BLaER1 treated with 17β-estradiol and CSF1 and Interleukin-3, amounts not matched to agents 10 nM and 100 nM (cell line): ENCODE data around the gene TMX2.
"Not testable (repeated sequence)": the region's sequence is repeated elsewhere in the genome, so short reads cannot be mapped to it uniquely, and the experiment has no call there.

Experiments
- H3K27ac ChIP-seq, 11 experiments: shearing (Covaris generic); formaldehyde crosslinking; 2 replicates each; pipeline ENCODE4 v1.8.1; 2022
- H3K27me3 ChIP-seq, 11 experiments: shearing (Covaris generic); formaldehyde crosslinking; 2 replicates each; pipeline ENCODE4 v1.8.1; 2022
- H3K36me3 ChIP-seq, 11 experiments: shearing (Covaris generic); formaldehyde crosslinking; 2 replicates each; pipeline ENCODE4 v1.8.1; 2022
- H3K4me1 ChIP-seq, 10 experiments: shearing (Covaris generic); formaldehyde crosslinking; 2 replicates each; pipeline ENCODE4 v1.8.1; 2022
- H3K4me2 ChIP-seq, 11 experiments: shearing (Covaris generic); formaldehyde crosslinking; 2 replicates each; pipeline ENCODE4 v1.8.1; 2022
- H3K4me3 ChIP-seq, 10 experiments: shearing (Covaris generic); formaldehyde crosslinking; 2 replicates each; pipeline ENCODE4 v1.8.1; 2022
- H3K9ac ChIP-seq, 11 experiments: shearing (Covaris generic); formaldehyde crosslinking; 2 replicates each; pipeline ENCODE4 v1.8.1; 2022
- H3K9me3 ChIP-seq, 11 experiments: shearing (Covaris generic); formaldehyde crosslinking; replicated peaks in 1 of 11; 2 replicates each; pipeline ENCODE4 v1.8.1; 2022
- H4K20me1 ChIP-seq, 11 experiments: shearing (Covaris generic); formaldehyde crosslinking; 2 replicates each; pipeline ENCODE4 v1.8.1; 2022
- Cebpa-rat ChIP-seq, 11 experiments: shearing (Covaris generic); IDR thresholded peaks; 2 replicates each; pipeline ENCODE4 v1.8.1; 2022

The TMX2 gene

DNA sequence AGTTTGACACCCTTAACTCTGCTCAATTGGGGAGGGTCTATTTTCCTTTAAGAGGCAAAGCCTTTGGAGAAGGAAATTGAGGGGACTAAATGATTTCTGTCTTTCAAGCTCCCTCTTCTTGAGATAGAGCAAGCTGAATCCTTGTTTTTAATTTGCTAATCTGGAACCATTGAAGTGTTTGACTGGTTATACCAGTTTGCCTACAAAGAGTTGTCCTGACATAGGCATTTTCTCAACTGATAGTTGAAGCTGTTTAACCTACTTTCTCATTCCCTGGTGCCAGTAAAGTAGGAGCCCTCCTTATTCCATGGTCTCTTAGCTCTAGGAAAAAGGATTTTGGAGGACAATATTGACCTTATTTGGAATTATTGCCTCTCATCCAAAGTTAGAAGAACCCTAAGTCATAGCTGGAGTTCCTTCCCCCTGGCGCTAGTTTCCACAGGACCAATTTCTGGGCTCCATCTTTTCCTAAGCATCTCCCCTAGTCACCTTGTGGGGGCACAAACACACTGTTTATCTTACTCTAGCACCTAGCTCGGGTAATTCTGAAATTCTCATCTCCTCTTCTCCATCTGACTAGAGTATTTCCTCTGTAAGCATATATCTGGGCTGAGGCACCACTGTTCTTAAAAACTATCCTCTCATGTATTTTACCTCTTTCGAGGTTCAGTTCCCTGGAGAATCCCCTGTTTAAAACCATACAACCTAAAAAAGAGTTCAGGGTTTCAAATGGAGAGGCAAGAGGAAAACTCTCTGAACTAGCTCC lies 37.0 kb upstream of the TMX2 start:
- no peak overlapping the region for H3K4me3 ChIP-seq
- H3K27me3 ChIP-seq: no peaks in the 10 kb centered on the region
- peaks cover 78 to 99% (median 92%) of the 10 kb centered on the region in 11 experiments for H3K36me3 ChIP-seq
- peak overlapping the region in 1 of 11 experiments; percentile 4; a peak in 2 of 22 replicates for H3K9ac ChIP-seq
- H3K27ac ChIP-seq: no peak overlapping the region
- H4K20me1 ChIP-seq: peaks cover 95 to 100% (median 100%) of the 10 kb centered on the region in 11 experiments
- no peaks in the 10 kb centered on the region for H3K9me3 ChIP-seq
- no peak for TF ChIP-seq Cebpa-rat (IDR thresholded peaks at IDR 0.05)
- peaks cover 0 to 67% (median 28%) of the 10 kb centered on the region in 10 experiments; a peak in 16 of 20 replicates for H3K4me1 ChIP-seq
- H3K4me2 ChIP-seq: peak overlapping the region in 3 of 11 experiments; percentile 2 to 66 (median 3); a peak in 4 of 22 replicates

DNA sequence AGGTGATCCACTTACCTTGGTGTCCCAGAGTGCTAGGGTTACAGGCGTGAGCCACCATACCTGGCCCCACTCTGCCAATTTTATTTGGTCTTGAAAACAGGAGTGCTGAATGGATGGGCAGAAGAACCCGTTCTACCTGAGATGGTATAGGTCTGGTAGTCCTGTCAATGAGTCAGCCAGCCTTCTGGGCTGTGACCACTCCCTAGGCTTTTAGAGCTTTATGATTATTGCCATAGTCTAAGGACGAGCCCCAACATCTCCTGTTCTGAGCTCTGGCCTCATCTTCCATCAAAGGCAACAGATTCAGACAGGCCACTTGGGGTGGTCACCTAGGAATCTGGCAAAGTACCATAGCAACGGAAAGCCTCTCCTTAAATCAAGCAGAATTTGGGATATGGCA lies 33.0 kb upstream of the TMX2 start:
- TF ChIP-seq Cebpa-rat (IDR thresholded peaks at IDR 0.05): no peak
- H3K36me3 ChIP-seq: peaks cover 93 to 100% (median 98%) of the 10 kb centered on the region in 11 experiments
- H3K9me3 ChIP-seq: no peaks in the 10 kb centered on the region
- H3K4me2 ChIP-seq: peak overlapping the region in 4 of 11 experiments; percentile 16 to 57 (median 42); a peak in 6 of 22 replicates
- peaks cover 0 to 41% (median 19%) of the 10 kb centered on the region in 10 experiments; a peak in 15 of 20 replicates for H3K4me1 ChIP-seq
- no peaks in the 10 kb centered on the region for H3K27me3 ChIP-seq
- H3K9ac ChIP-seq: no peak overlapping the region
- H3K4me3 ChIP-seq: no peak overlapping the region
- peaks cover 81 to 100% (median 99%) of the 10 kb centered on the region in 11 experiments for H4K20me1 ChIP-seq
- no peak overlapping the region for H3K27ac ChIP-seq

GRCh38 chr11:57680552-57680874 lies 31.9 kb upstream of the TMX2 start:
- Histone ChIP-seq H3K36me3 (peaks cover 93 to 100% (median 98%) of the 10 kb centered on the region in 11 experiments), H3K27me3 (no peaks in the 10 kb centered on the region), H3K4me2 (peak overlapping the region in 7 of 11 experiments; percentile 16 to 57 (median 31); a peak in 12 of 22 replicates), H3K9me3 (no peaks in the 10 kb centered on the region), H3K4me1 (peaks cover 0 to 30% (median 16%) of the 10 kb centered on the region in 10 experiments; a peak in 14 of 20 replicates), H4K20me1 (peaks cover 77 to 100% (median 99%) of the 10 kb centered on the region in 11 experiments), H3K4me3 (no peak overlapping the region), H3K27ac (peak overlapping the region in 1 of 11 experiments; percentile 11; a peak in 1 of 22 replicates), H3K9ac (peak overlapping the region in 4 of 11 experiments; percentile 8 to 31 (median 22); a peak in 4 of 22 replicates)
- TF ChIP-seq Cebpa-rat (IDR thresholded peaks at IDR 0.05): no peak

- Histone ChIP-seq H4K20me1 (peaks cover 75 to 100% (median 99%) of the 10 kb centered on the region in 11 experiments), H3K27ac (no peak overlapping the region), H3K36me3 (peaks cover 93 to 100% (median 98%) of the 10 kb centered on the region in 11 experiments)
Observed at GRCh38 chr11:57681168-57681567, 31.2 kb upstream of the TMX2 start.

DNA sequence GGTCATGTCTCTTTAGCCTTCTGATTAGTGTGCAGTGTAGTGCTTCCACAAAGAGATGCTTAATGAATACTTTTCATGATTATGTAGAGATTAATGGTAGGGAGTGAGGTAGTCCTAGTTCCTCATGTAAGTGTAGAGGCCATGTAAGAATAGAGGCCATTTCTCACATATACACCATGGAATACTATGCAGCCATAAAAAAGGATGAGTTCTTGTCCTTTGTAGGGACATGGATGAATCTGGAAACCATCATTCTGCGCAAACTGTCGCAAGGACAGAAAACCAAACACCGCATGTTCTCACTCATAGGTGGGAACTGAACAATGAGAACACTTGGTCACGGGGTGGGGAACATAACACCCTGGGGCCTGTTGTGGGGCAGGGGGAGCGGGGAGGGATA lies 21.9 kb upstream of the TMX2 start:
- not testable (repeated sequence) for H3K27ac ChIP-seq, H3K9me3 ChIP-seq, H3K9ac ChIP-seq, H3K4me2 ChIP-seq, H3K4me1 ChIP-seq, H3K27me3 ChIP-seq, H3K4me3 ChIP-seq
- peaks cover 98 to 100% (median 100%) of the 10 kb centered on the region in 11 experiments for H3K36me3 ChIP-seq
- H4K20me1 ChIP-seq: peaks cover 32 to 84% (median 61%) of the 10 kb centered on the region in 11 experiments; a peak in 20 of 22 replicates

More at GRCh38 chr11:57681168-57681567, 31.2 kb upstream of the TMX2 start:
- Histone ChIP-seq H3K4me3 (no peak overlapping the region), H3K27me3 (no peaks in the 10 kb centered on the region), H3K9me3 (no peaks in the 10 kb centered on the region), H3K4me2 (no peak overlapping the region), H3K4me1 (peaks cover 0 to 27% (median 15%) of the 10 kb centered on the region in 10 experiments; a peak in 13 of 20 replicates), H3K9ac (no peak overlapping the region)
- TF ChIP-seq Cebpa-rat (IDR thresholded peaks at IDR 0.05): no peak

GRCh38 chr11:57698843-57699365 lies 13.5 kb upstream of the TMX2 start:
- no peaks in the 10 kb centered on the region for H3K27me3 ChIP-seq
- H3K36me3 ChIP-seq: peaks cover 95 to 100% (median 99%) of the 10 kb centered on the region in 11 experiments
- no peaks in the 10 kb centered on the region for H3K4me1 ChIP-seq
- TF ChIP-seq Cebpa-rat (IDR thresholded peaks at IDR 0.05): no peak
- H3K9ac ChIP-seq: no peak overlapping the region; a peak in 1 of 22 replicates
- H3K4me3 ChIP-seq: no peak overlapping the region
- no peaks in the 10 kb centered on the region for H3K9me3 ChIP-seq
- H4K20me1 ChIP-seq: peaks cover 0 to 68% (median 37%) of the 10 kb centered on the region in 11 experiments; a peak in 18 of 22 replicates
- H3K4me2 ChIP-seq: no peak overlapping the region
- no peak overlapping the region for H3K27ac ChIP-seq

- Histone ChIP-seq H3K4me3 (no peak overlapping the region), H4K20me1 (peaks cover 0 to 69% (median 44%) of the 10 kb centered on the region in 11 experiments; a peak in 19 of 22 replicates), H3K4me2 (no peak overlapping the region), H3K27me3 (no peaks in the 10 kb centered on the region), H3K9me3 (no peaks in the 10 kb centered on the region), H3K27ac (no peak overlapping the region), H3K9ac (no peak overlapping the region), H3K4me1 (no peaks in the 10 kb centered on the region), H3K36me3 (peaks cover 95 to 100% (median 99%) of the 10 kb centered on the region in 11 experiments)
- TF ChIP-seq Cebpa-rat (IDR thresholded peaks at IDR 0.05): no peak
Observed at GRCh38 chr11:57699813-57700212, 12.6 kb upstream of the TMX2 start.

DNA sequence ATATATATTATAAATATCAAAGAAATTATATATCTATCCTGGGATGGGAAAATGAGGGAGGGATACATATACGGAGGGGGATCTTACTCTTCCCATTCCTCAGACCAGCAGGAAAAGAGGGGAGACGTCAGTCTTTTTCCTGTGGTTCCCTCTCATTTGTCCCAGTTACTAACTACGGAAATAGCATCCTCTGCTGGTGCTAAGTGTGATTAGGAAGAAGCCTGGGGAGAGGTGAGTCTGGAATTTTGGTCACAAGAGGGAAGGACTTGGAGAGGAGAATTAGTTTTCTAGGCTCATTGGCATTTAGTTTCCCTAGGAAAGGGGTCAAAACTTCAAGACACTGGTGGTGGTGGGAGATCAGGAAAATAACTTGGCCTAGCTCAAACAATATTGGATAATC lies 12.0 kb upstream of the TMX2 start:
- Histone ChIP-seq H3K9ac (no peak overlapping the region), H3K4me2 (no peak overlapping the region), H3K4me3 (no peak overlapping the region), H4K20me1 (peaks cover 0 to 68% (median 46%) of the 10 kb centered on the region in 11 experiments; a peak in 19 of 22 replicates), H3K27ac (no peak overlapping the region), H3K36me3 (peaks cover 92 to 100% (median 99%) of the 10 kb centered on the region in 11 experiments), H3K27me3 (no peaks in the 10 kb centered on the region), H3K9me3 (no peaks in the 10 kb centered on the region), H3K4me1 (no peaks in the 10 kb centered on the region)
- no peak for TF ChIP-seq Cebpa-rat (IDR thresholded peaks at IDR 0.05)

GRCh38 chr11:57703341-57703740 lies 9.1 kb upstream of the TMX2 start:
- peaks cover 0 to 7% (median 0%) of the 10 kb centered on the region in 10 experiments; a peak in 1 of 20 replicates for H3K4me1 ChIP-seq
- peak overlapping the region in 1 of 11 experiments; percentile 2; a peak in 1 of 22 replicates for H3K9ac ChIP-seq
- no peak overlapping the region for H3K4me3 ChIP-seq
- peaks cover 80 to 99% (median 86%) of the 10 kb centered on the region in 11 experiments for H3K36me3 ChIP-seq
- TF ChIP-seq Cebpa-rat (IDR thresholded peaks at IDR 0.05): no peak
- no peak overlapping the region for H3K27ac ChIP-seq
- no peaks in the 10 kb centered on the region for H3K9me3 ChIP-seq
- peaks cover 0 to 78% (median 54%) of the 10 kb centered on the region in 11 experiments; a peak in 20 of 22 replicates for H4K20me1 ChIP-seq
- no peak overlapping the region for H3K4me2 ChIP-seq
- H3K27me3 ChIP-seq: no peaks in the 10 kb centered on the region
